NOMO-1 (cell line): Measurements from ENCODE around the gene ARF3.

Experiments
- DNase-seq, 2 experiments: peaks; one replicate each; lab custom pipeline; 2025; ENCODE audit not compliant: unreplicated experiment in 2 of 2; lab: John Stamatoyannopoulos, UW

The ARF3 gene

GRCh38 chr12:48957141-48958048 lies at the start of gene ARF3:
ARF3 (minus strand) TSS chr12:48957487; CDS start chr12:48941095, 16,392 bp downstream.
- peak; percentile 92 to 95 for DNase-seq

GRCh38 chr12:49000346-49000745 lies 43.1 kb upstream of the ARF3 start:
- no peak for DNase-seq

GRCh38 chr12:48999371-49000131 lies 42.3 kb upstream of the ARF3 start, which contains the start of gene DDN:
DDN (minus strand) TSS chr12:48999375; CDS start chr12:48999287, 88 bp downstream.
- DNase-seq = no peak

- DNase-seq = no peak
Measured at GRCh38 chr12:48998497-48999353, 41.4 kb upstream of the ARF3 start.

- DNase-seq = no peak
Measured at GRCh38 chr12:48997719-48998496, 40.6 kb upstream of the ARF3 start.

- DNase-seq = peak; percentile 62 to 73
Measured at GRCh38 chr12:48996794-48997718, 39.8 kb upstream of the ARF3 start.

GRCh38 chr12:48995086-48995879 lies 38.0 kb upstream of the ARF3 start:
- DNase-seq = peak; percentile 32 to 59

GRCh38 chr12:48994224-48995085 lies 37.2 kb upstream of the ARF3 start:
- DNase-seq = no peak

- DNase-seq = no peak
Measured at GRCh38 chr12:48993787-48994186, 36.5 kb upstream of the ARF3 start.

- no peak for DNase-seq
Measured at GRCh38 chr12:48991247-48992050, 34.2 kb upstream of the ARF3 start.

- DNase-seq = no peak
Measured at GRCh38 chr12:48990552-48990951, 33.3 kb upstream of the ARF3 start.

- DNase-seq = peak; percentile 33 to 46
Measured at GRCh38 chr12:48988030-48988649, 30.9 kb upstream of the ARF3 start.

- no peak for DNase-seq
Measured at GRCh38 chr12:48986720-48987291, 29.5 kb upstream of the ARF3 start.

- DNase-seq = no peak
Measured at GRCh38 chr12:48985901-48986300, 28.6 kb upstream of the ARF3 start.

GRCh38 chr12:48985475-48985897 lies 28.2 kb upstream of the ARF3 start:
- DNase-seq = no peak
